Hematopoietic multipotent progenitor cell treated with erythropoietin and hydrocortisone succinate and interleukin-3 and kit ligand, for 17 days (in vitro differentiated cells): Measurements from ENCODE around the gene ST6GALNAC4.

Experiments
- DNase-seq: peaks from one replicate; pipeline ENCODE4 v3.0.0-alpha.2; 2015; ENCODE audit warnings: low spot score

Gene ST6GALNAC4

GRCh38 chr9:127929625-127929979 lies 12.8 kb upstream of the ST6GALNAC4 start:
- no peak for DNase-seq

GRCh38 chr9:127928676-127929624 lies 12.1 kb upstream of the ST6GALNAC4 start:
- peak; percentile 19 for DNase-seq

GRCh38 chr9:127927988-127928675 lies 11.3 kb upstream of the ST6GALNAC4 start:
- DNase-seq: peak; percentile 47

GRCh38 chr9:127927201-127927987 lies 10.6 kb upstream of the ST6GALNAC4 start:
- peak; percentile 81 for DNase-seq

- DNase-seq: peak; percentile 41
Measured at GRCh38 chr9:127926906-127927200, 10.0 kb upstream of the ST6GALNAC4 start.

GRCh38 chr9:127925959-127926905 lies 9.4 kb upstream of the ST6GALNAC4 start:
- no peak for DNase-seq

- DNase-seq: no peak
Measured at GRCh38 chr9:127924736-127925444, 8.0 kb upstream of the ST6GALNAC4 start.

- no peak for DNase-seq
Measured at GRCh38 chr9:127923771-127924170, 6.9 kb upstream of the ST6GALNAC4 start.

- DNase-seq: peak; percentile 9
Measured at GRCh38 chr9:127923046-127923445, 6.2 kb upstream of the ST6GALNAC4 start.

GRCh38 chr9:127921557-127922120 lies 4.8 kb upstream of the ST6GALNAC4 start:
- peak; percentile 82 for DNase-seq

GRCh38 chr9:127920794-127921193 lies 4.0 kb upstream of the ST6GALNAC4 start:
- no peak for DNase-seq

GRCh38 chr9:127919253-127919815 lies 2.5 kb upstream of the ST6GALNAC4 start:
- peak; percentile 66 for DNase-seq

GRCh38 chr9:127918183-127919107 lies 1.6 kb upstream of the ST6GALNAC4 start:
- DNase-seq: peak; percentile 79

- DNase-seq: no peak
Measured at GRCh38 chr9:127917603-127918002, 762 bp upstream of the ST6GALNAC4 start.

- DNase-seq: peak; percentile 57
Measured at GRCh38 chr9:127915801-127916719, 781 bp downstream of the ST6GALNAC4 start.

GRCh38 chr9:127915325-127915752 lies 1.5 kb downstream of the ST6GALNAC4 start:
- DNase-seq: peak; percentile 81

GRCh38 chr9:127913682-127914081 lies 3.2 kb downstream of the ST6GALNAC4 start:
- DNase-seq: no peak

GRCh38 chr9:127912882-127913281 lies 4.0 kb downstream of the ST6GALNAC4 start:
- DNase-seq: peak; percentile 61
